ENCODE data around the gene SLC32A1.

Gene SLC32A1

GRCh38 chr20:38737887-38738286 is 13.6 kb downstream of the SLC32A1 start:
- Histone ChIP-seq H3K9ac (ENCODE audit: low read length) (no peak overlapping the region), H3K9me3 (ENCODE audit: control insufficient read depth, low read length) (no peaks in the 10 kb centered on the region), H3K27me3 (replicated peaks; ENCODE audit: control insufficient read depth, insufficient read depth, low read length) (peaks cover 58% of the 10 kb centered on the region), H3K4me3 (ENCODE audit: low read length) (no peak overlapping the region), H3K36me3 (ENCODE audit: control insufficient read depth, insufficient read depth, low read length, severe bottlenecking) (no peaks in the 10 kb centered on the region), H3K4me1 (ENCODE audit: control insufficient read depth, insufficient read depth, low read length) (no peaks in the 10 kb centered on the region)
- no peak for DNase-seq (ENCODE audit: low read depth)

DNA sequence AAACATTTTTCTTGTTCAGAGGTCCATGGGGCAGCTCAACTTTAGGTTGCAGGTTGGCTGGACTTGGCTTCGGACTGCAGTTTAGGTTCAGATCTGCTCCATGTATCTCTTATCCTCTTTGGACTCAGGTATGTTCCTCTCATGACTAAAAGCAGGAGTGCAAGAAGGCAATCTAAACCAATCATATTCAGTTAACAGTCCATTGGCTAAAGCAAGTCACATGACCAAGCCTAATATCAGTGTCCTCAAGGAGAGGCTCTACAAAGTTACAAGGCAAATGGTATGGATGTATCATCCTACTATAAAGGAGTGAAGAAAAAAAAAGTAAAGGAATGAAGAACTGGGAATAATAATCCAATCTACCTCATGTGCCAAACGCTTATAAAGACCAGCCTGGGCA is 21.5 kb downstream of the SLC32A1 start:
- Histone ChIP-seq H3K36me3 (ENCODE audit: control insufficient read depth, insufficient read depth, low read length, severe bottlenecking) (no peaks in the 10 kb centered on the region), H3K4me1 (ENCODE audit: control insufficient read depth, insufficient read depth, low read length) (peaks cover 12% of the 10 kb centered on the region), H3K9ac (ENCODE audit: low read length) (no peak overlapping the region), H3K9me3 (ENCODE audit: control insufficient read depth, low read length) (no peaks in the 10 kb centered on the region), H3K27me3 (replicated peaks; ENCODE audit: control insufficient read depth, insufficient read depth, low read length) (peaks cover 32% of the 10 kb centered on the region), H3K4me3 (ENCODE audit: low read length) (no peak overlapping the region)
- DNase-seq (ENCODE audit: low read depth) = no peak

- H3K36me3 ChIP-seq (ENCODE audit: control insufficient read depth, insufficient read depth, low read length, severe bottlenecking) = peaks cover 5% of the 10 kb centered on the region
- no peaks in the 10 kb centered on the region for H3K9me3 ChIP-seq (ENCODE audit: control insufficient read depth, low read length)
- H3K4me3 ChIP-seq (ENCODE audit: low read length) = peak overlapping the region; percentile 95
- peaks cover 12% of the 10 kb centered on the region for H3K4me1 ChIP-seq (ENCODE audit: control insufficient read depth, insufficient read depth, low read length)
- H3K27me3 ChIP-seq (replicated peaks; ENCODE audit: control insufficient read depth, insufficient read depth, low read length) = peaks cover 15% of the 10 kb centered on the region
- peak overlapping the region; percentile 91 for H3K9ac ChIP-seq (ENCODE audit: low read length)
- DNase-seq (ENCODE audit: low read depth) = no peak
Measured at GRCh38 chr20:38747495-38748096, 23.3 kb downstream of the SLC32A1 start.

GRCh38 chr20:38748097-38748860 is 24.0 kb downstream of the SLC32A1 start, which contains the start of gene ACTR5:
Gene ACTR5, plus strand, starts transcription at chr20:38748460. Its CDS starts 19 bp downstream, at chr20:38748479.
- Histone ChIP-seq H3K4me3 (ENCODE audit: low read length) (peak within 1 kb of the TSS; percentile 95), H3K9me3 (ENCODE audit: control insufficient read depth, low read length) (no peaks in the 10 kb centered on the region), H3K36me3 (ENCODE audit: control insufficient read depth, insufficient read depth, low read length, severe bottlenecking) (peaks cover 11% of the 10 kb centered on the region), H3K27me3 (replicated peaks; ENCODE audit: control insufficient read depth, insufficient read depth, low read length) (peaks cover 14% of the 10 kb centered on the region), H3K4me1 (ENCODE audit: control insufficient read depth, insufficient read depth, low read length) (peaks cover 12% of the 10 kb centered on the region), H3K9ac (ENCODE audit: low read length) (peak within 1 kb of the TSS; percentile 91)
- peak; percentile 96 for DNase-seq (ENCODE audit: low read depth)

- peak overlapping the region; percentile 91 for H3K9ac ChIP-seq (ENCODE audit: low read length)
Measured at GRCh38 chr20:38748861-38749149, 24.5 kb downstream of the SLC32A1 start.

DNA sequence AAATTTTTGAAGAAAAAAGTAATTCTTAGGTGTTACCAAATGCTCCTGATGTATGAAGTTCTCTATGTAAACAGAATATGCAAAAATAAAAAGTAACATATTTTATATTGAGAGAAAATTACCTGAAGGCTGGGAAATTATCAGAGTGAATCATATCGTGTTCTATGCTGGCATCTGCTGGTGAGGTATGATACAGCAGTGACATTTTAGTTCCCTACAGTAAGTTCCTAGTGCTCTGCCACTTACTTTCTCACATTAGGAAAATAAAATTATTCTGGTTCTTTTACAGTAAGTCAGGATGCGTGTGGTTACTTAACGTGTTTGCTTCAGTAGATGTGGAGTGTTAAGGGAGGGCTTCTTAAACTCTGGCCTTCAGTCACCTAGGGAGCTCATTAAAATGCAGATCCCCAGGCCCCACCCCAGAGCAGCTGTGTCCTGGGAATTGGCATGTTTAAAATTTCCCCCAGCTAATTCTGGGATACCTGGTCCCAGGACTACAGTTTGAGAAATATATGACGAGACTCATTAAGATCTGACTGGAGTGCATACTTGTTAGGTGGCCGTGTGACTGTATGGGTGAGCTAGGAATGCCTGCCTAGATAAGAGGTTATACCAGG is 27.2 kb downstream of the SLC32A1 start:
- Histone ChIP-seq H3K9me3 (ENCODE audit: control insufficient read depth, low read length) (no peaks in the 10 kb centered on the region), H3K27me3 (replicated peaks; ENCODE audit: control insufficient read depth, insufficient read depth, low read length) (no peaks in the 10 kb centered on the region), H3K4me1 (ENCODE audit: control insufficient read depth, insufficient read depth, low read length) (peaks cover 12% of the 10 kb centered on the region), H3K9ac (ENCODE audit: low read length) (no peak overlapping the region), H3K36me3 (ENCODE audit: control insufficient read depth, insufficient read depth, low read length, severe bottlenecking) (peaks cover 37% of the 10 kb centered on the region), H3K4me3 (ENCODE audit: low read length) (no peak overlapping the region)
- peak; percentile 66 for DNase-seq (ENCODE audit: low read depth)

More at GRCh38 chr20:38748861-38749149, 24.5 kb downstream of the SLC32A1 start:
- no peaks in the 10 kb centered on the region for H3K9me3 ChIP-seq (ENCODE audit: control insufficient read depth, low read length)
- no peak for DNase-seq (ENCODE audit: low read depth)
- peaks cover 15% of the 10 kb centered on the region for H3K36me3 ChIP-seq (ENCODE audit: control insufficient read depth, insufficient read depth, low read length, severe bottlenecking)
- H3K27me3 ChIP-seq (replicated peaks; ENCODE audit: control insufficient read depth, insufficient read depth, low read length) = peaks cover 14% of the 10 kb centered on the region
- H3K4me1 ChIP-seq (ENCODE audit: control insufficient read depth, insufficient read depth, low read length) = peaks cover 12% of the 10 kb centered on the region
- H3K4me3 ChIP-seq (ENCODE audit: low read length) = peak overlapping the region; percentile 95

DNA sequence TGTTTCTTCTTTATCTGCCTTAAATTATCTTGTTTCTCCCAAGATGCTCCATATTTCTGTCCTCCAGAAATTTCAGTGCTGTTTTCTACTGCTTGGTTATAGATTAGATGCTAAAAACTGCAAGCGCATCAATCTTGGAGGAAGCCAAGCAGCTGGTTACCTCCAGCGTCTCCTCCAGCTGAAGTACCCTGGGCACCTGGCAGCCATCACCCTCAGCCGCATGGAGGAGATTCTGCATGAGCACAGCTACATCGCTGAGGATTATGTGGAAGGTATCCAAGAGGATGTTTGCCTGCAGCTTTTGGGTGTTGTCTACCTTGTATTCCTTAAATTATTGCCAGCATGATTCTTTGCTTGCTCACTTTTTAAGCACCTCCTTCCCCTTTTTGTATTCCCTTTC is 27.7 kb downstream of the SLC32A1 start:
- H3K27me3 ChIP-seq (replicated peaks; ENCODE audit: control insufficient read depth, insufficient read depth, low read length) = no peaks in the 10 kb centered on the region
- H3K36me3 ChIP-seq (ENCODE audit: control insufficient read depth, insufficient read depth, low read length, severe bottlenecking) = peaks cover 42% of the 10 kb centered on the region
- peaks cover 12% of the 10 kb centered on the region for H3K4me1 ChIP-seq (ENCODE audit: control insufficient read depth, insufficient read depth, low read length)
- H3K9me3 ChIP-seq (ENCODE audit: control insufficient read depth, low read length) = no peaks in the 10 kb centered on the region
- no peak overlapping the region for H3K9ac ChIP-seq (ENCODE audit: low read length)
- no peak overlapping the region for H3K4me3 ChIP-seq (ENCODE audit: low read length)
- DNase-seq (ENCODE audit: low read depth) = no peak

DNA sequence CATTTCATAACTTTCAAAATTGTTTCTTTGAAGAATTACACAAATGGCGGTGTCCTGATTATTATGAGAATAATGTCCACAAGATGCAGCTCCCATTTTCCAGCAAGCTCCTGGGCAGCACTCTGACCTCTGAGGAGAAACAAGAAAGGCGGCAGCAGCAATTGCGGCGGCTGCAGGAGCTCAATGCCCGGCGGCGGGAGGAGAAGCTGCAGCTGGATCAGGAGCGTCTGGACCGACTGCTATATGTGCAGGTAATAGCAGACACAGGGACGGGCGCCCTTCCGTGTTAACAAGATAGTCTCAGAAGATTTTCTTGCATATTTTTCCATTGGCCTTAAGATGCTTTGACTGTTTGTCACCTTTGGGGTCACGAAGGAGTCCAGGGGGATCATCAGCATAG is 30.6 kb downstream of the SLC32A1 start:
- Histone ChIP-seq H3K9ac (ENCODE audit: low read length) (no peak overlapping the region), H3K27me3 (replicated peaks; ENCODE audit: control insufficient read depth, insufficient read depth, low read length) (no peaks in the 10 kb centered on the region), H3K9me3 (ENCODE audit: control insufficient read depth, low read length) (no peaks in the 10 kb centered on the region), H3K4me1 (ENCODE audit: control insufficient read depth, insufficient read depth, low read length) (no peaks in the 10 kb centered on the region), H3K4me3 (ENCODE audit: low read length) (no peak overlapping the region), H3K36me3 (ENCODE audit: control insufficient read depth, insufficient read depth, low read length, severe bottlenecking) (peaks cover 66% of the 10 kb centered on the region)
- no peak for DNase-seq (ENCODE audit: low read depth)

DNA sequence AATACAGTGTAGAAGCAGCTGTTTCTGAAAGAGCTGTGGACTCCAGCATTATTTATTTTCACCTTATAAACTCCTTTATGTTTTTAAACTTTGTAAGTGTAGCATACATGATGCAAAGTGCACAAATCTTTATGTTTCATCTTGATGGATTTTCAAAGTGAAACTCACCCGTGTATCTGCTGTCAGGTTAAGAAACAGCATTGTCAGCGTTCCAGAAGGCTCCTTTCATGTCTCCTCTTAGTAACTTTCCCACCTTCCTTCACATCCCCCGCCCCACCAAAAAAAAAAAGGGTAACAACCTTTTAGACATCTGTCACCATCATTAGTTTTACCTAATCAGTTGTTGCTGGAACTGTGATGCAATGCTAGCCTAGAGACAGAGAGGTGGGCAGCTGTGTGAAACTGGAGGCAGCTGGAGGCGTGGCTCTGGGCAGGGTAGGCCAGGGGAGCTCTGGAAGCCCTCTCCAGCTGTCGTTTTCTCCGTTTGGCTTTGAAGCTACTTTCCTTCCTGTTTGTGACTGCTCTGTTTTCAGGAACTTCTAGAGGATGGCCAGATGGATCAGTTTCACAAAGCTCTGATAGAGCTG is 31.1 kb downstream of the SLC32A1 start:
- H3K9me3 ChIP-seq (ENCODE audit: control insufficient read depth, low read length) = no peaks in the 10 kb centered on the region
- H3K27me3 ChIP-seq (replicated peaks; ENCODE audit: control insufficient read depth, insufficient read depth, low read length) = no peaks in the 10 kb centered on the region
- H3K9ac ChIP-seq (ENCODE audit: low read length) = no peak overlapping the region
- no peak overlapping the region for H3K4me3 ChIP-seq (ENCODE audit: low read length)
- H3K36me3 ChIP-seq (ENCODE audit: control insufficient read depth, insufficient read depth, low read length, severe bottlenecking) = peaks cover 70% of the 10 kb centered on the region
- DNase-seq (ENCODE audit: low read depth) = no peak
- H3K4me1 ChIP-seq (ENCODE audit: control insufficient read depth, insufficient read depth, low read length) = no peaks in the 10 kb centered on the region

GRCh38 chr20:38757145-38757775 is 33.0 kb downstream of the SLC32A1 start:
- peaks cover 79% of the 10 kb centered on the region for H3K36me3 ChIP-seq (ENCODE audit: control insufficient read depth, insufficient read depth, low read length, severe bottlenecking)
- no peaks in the 10 kb centered on the region for H3K27me3 ChIP-seq (replicated peaks; ENCODE audit: control insufficient read depth, insufficient read depth, low read length)
- H3K4me3 ChIP-seq (ENCODE audit: low read length) = no peak overlapping the region
- H3K9ac ChIP-seq (ENCODE audit: low read length) = no peak overlapping the region
- no peaks in the 10 kb centered on the region for H3K9me3 ChIP-seq (ENCODE audit: control insufficient read depth, low read length)
- no peak for DNase-seq (ENCODE audit: low read depth)
- H3K4me1 ChIP-seq (ENCODE audit: control insufficient read depth, insufficient read depth, low read length) = no peaks in the 10 kb centered on the region

- Histone ChIP-seq H3K36me3 (ENCODE audit: control insufficient read depth, insufficient read depth, low read length, severe bottlenecking) (peaks cover 81% of the 10 kb centered on the region), H3K9ac (ENCODE audit: low read length) (no peak overlapping the region), H3K4me1 (ENCODE audit: control insufficient read depth, insufficient read depth, low read length) (peaks cover under 1% of the 10 kb centered on the region), H3K9me3 (ENCODE audit: control insufficient read depth, low read length) (no peaks in the 10 kb centered on the region), H3K27me3 (replicated peaks; ENCODE audit: control insufficient read depth, insufficient read depth, low read length) (no peaks in the 10 kb centered on the region), H3K4me3 (ENCODE audit: low read length) (no peak overlapping the region)
- DNase-seq (ENCODE audit: low read depth) = no peak
Measured at GRCh38 chr20:38759106-38759505, 34.8 kb downstream of the SLC32A1 start.

All from adipocyte (in vitro differentiated cells).